GM23338 (cell line): ENCODE results near the gene FRMD4A. TPM values are rescaled to one million over a fixed set of nuclear protein-coding genes. Genes with fewer than 3 reads are reported as not detected.

Experiments
- ATAC-seq: fragments of 200-7000 bp; cut with Tn5 transposase; 3 replicates; pipeline ENCODE4 v1.9.1; 2020
- DNase-seq: peaks from one replicate; pipeline ENCODE4 v3.0.0-alpha.2; 2015; ENCODE audit warnings: low spot score
- H2AFZ ChIP-seq: fragments of 200-600 bp; sonication (generic); 2 replicates; pipeline ENCODE4 v1.8.0; 2016; ENCODE audit warnings: antibody characterized with exemption, mild to moderate bottlenecking, moderate library complexity
- H3F3A ChIP-seq: fragments of 200-600 bp; sonication (generic); replicated peaks from 2 replicates; pipeline ENCODE4 v1.8.0; 2017; ENCODE audit warnings: antibody characterized with exemption, mixed run types, low read depth
- H3K27ac ChIP-seq: fragments of 200-600 bp; sonication (generic); 2 replicates; pipeline ENCODE4 v1.6.1; 2016; ENCODE audit warnings: low read depth
- H3K27me3 ChIP-seq: fragments of 200-600 bp; sonication (generic); 2 replicates; pipeline ENCODE4 v1.8.0; 2016; ENCODE audit warnings: mild to moderate bottlenecking, mixed run types, moderate library complexity; ENCODE audit not compliant: insufficient read depth
- H3K36me3 ChIP-seq: fragments of 200-600 bp; sonication (generic); 2 replicates; pipeline ENCODE4 v1.8.0; 2016; ENCODE audit warnings: mild to moderate bottlenecking; ENCODE audit not compliant: insufficient read depth
- H3K4me1 ChIP-seq: fragments of 200-600 bp; sonication (generic); 2 replicates; pipeline ENCODE4 v1.8.0; 2016; ENCODE audit warnings: mild to moderate bottlenecking, moderate library complexity; ENCODE audit not compliant: insufficient read depth
- H3K4me2 ChIP-seq: fragments of 200-600 bp; sonication (generic); 2 replicates; pipeline ENCODE4 v1.7.1; 2017; ENCODE audit warnings: mixed run types
- H3K4me3 ChIP-seq: fragments of 200-600 bp; sonication (generic); 2 replicates; pipeline ENCODE4 v1.6.1; 2016; ENCODE audit warnings: mixed run types
- H3K79me2 ChIP-seq: fragments of 200-600 bp; sonication (generic); replicated peaks from 2 replicates; pipeline ENCODE4 v1.8.0; 2017; ENCODE audit warnings: mild to moderate bottlenecking; ENCODE audit not compliant: insufficient read depth
- H3K9me2 ChIP-seq: fragments of 200-600 bp; sonication (generic); 2 replicates; pipeline ENCODE4 v1.8.0; 2017; ENCODE audit not compliant: insufficient read depth
- H4K20me1 ChIP-seq: fragments of 200-600 bp; sonication (generic); replicated peaks from 2 replicates; pipeline ENCODE4 v1.8.0; 2017; ENCODE audit warnings: mild to moderate bottlenecking; ENCODE audit not compliant: insufficient read depth
- H3K27ac Mint-ChIP-seq: 2 replicates; pipeline ENCODE4 v1.8.0; 2020; ENCODE audit warnings: inconsistent platforms, mild to moderate bottlenecking, moderate library complexity, mixed read lengths
- H3K27me3 Mint-ChIP-seq: 3 replicates; pipeline ENCODE4 v1.8.0; 2022; ENCODE audit warnings: low read depth, mild to moderate bottlenecking, moderate library complexity, mixed read lengths, inconsistent platforms; ENCODE audit not compliant: insufficient read depth, poor library complexity
- H3K36me3 Mint-ChIP-seq: 3 replicates; pipeline ENCODE4 v1.8.0; 2021; ENCODE audit warnings: low read depth, mild to moderate bottlenecking, inconsistent platforms, moderate library complexity, mixed read lengths
- H3K4me1 Mint-ChIP-seq: 3 replicates; pipeline ENCODE4 v1.8.0; 2020; ENCODE audit warnings: mild to moderate bottlenecking, inconsistent platforms, mixed read lengths
- H3K4me3 Mint-ChIP-seq: 3 replicates; pipeline ENCODE4 v1.8.0; 2021; ENCODE audit warnings: moderate library complexity, mild to moderate bottlenecking, inconsistent platforms, mixed read lengths
- H3K9me3 Mint-ChIP-seq: 3 replicates; pipeline ENCODE4 v1.8.0; 2020; ENCODE audit warnings: moderate library complexity, mild to moderate bottlenecking, inconsistent platforms, mixed read lengths
- CREB1 ChIP-seq: fragments of 250-450 bp; sonication (Bioruptor Pico); IDR thresholded peaks from 2 replicates; pipeline ENCODE4 v1.5.0; 2020; ENCODE audit warnings: low read depth, mild to moderate bottlenecking, moderate library complexity
- ETS1 ChIP-seq: IDR thresholded peaks from 2 replicates; pipeline ENCODE4 v1.6.1; 2016; ENCODE audit warnings: antibody characterized with exemption
- EZH2 ChIP-seq: fragments of 200-600 bp; sonication (generic); IDR thresholded peaks from one replicate; pipeline ENCODE4 v1.8.0; 2017; ENCODE audit warnings: antibody characterized with exemption, mild to moderate bottlenecking, low read depth; ENCODE audit not compliant: unreplicated experiment
- EZH2phosphoT487 ChIP-seq: fragments of 200-600 bp; sonication (generic); IDR thresholded peaks from one replicate; pipeline ENCODE4 v1.8.1; 2018; ENCODE audit warnings: antibody characterized with exemption; ENCODE audit not compliant: unreplicated experiment
- JUNB ChIP-seq: IDR thresholded peaks from one replicate; pipeline ENCODE4 v1.6.1; 2016; ENCODE audit warnings: antibody characterized with exemption; ENCODE audit not compliant: unreplicated experiment
- NANOG ChIP-seq: IDR thresholded peaks from 2 replicates; pipeline ENCODE4 v1.6.1; 2016; ENCODE audit warnings: antibody characterized with exemption, borderline replicate concordance
- POLR2AphosphoS5 ChIP-seq: IDR thresholded peaks from 2 replicates; pipeline ENCODE4 v1.6.1; 2016; ENCODE audit warnings: antibody characterized with exemption, low read depth
- REST ChIP-seq: IDR thresholded peaks from one replicate; pipeline ENCODE4 v1.6.1; 2018; ENCODE audit warnings: antibody characterized with exemption; ENCODE audit not compliant: unreplicated experiment
- STAT1 ChIP-seq: IDR thresholded peaks from one replicate; pipeline ENCODE4 v1.6.1; 2016; ENCODE audit warnings: antibody characterized with exemption; ENCODE audit not compliant: unreplicated experiment
- ZNF114 ChIP-seq: fragments of 250-450 bp; sonication (Bioruptor Pico); IDR thresholded peaks from 2 replicates; pipeline ENCODE4 v1.5.0; 2020; ENCODE audit warnings: mild to moderate bottlenecking, moderate library complexity
- ZNF331 ChIP-seq: fragments of 250-450 bp; sonication (Bioruptor Pico); IDR thresholded peaks from 2 replicates; pipeline ENCODE4 v1.5.0; 2020; ENCODE audit warnings: low read depth, mild to moderate bottlenecking, moderate library complexity
- polyA plus RNA-seq: library from polyadenylated mRNA; unstranded; fragments of >200 nt; fragmentation: Nextera tagmentation; extraction: Ambion mirVana; gene quantifications from 2 replicates; pipeline ENCODE4 v1.2.1, GENCODE V29; 2016
- total RNA-seq: library from RNA; depleted of rRNA; stranded (reverse); fragments of >200 nt; shearing (Covaris generic); gene quantifications from 2 replicates; pipeline ENCODE4 v1.2.3, GENCODE V29; 2014
- TF ChIP-seq, protein P1 (sequence below): fragments of 250-450 bp; sonication (Bioruptor Pico); IDR thresholded peaks from 2 replicates; pipeline ENCODE4 v1.5.0; 2020; ENCODE audit warnings: mild to moderate bottlenecking, moderate library complexity
- TF ChIP-seq, protein P2 (sequence below), 2 experiments: fragments of 200-600 bp in 1 of 2; sonication (generic) in 1 of 2; conservative IDR thresholded peaks; 2 replicates each; pipeline versions ENCODE4 v1.5.1 to v1.6.1; 2016 to 2017; ENCODE audit warnings: antibody characterized with exemption in 2 of 2, low read depth in 2 of 2, mild to moderate bottlenecking in 2 of 2, moderate library complexity in 1 of 2

Gene FRMD4A
- total and polyA plus RNA-seq, 2 experiments from 2014 or later, result 14.0 to 20.1 TPM

DNA sequence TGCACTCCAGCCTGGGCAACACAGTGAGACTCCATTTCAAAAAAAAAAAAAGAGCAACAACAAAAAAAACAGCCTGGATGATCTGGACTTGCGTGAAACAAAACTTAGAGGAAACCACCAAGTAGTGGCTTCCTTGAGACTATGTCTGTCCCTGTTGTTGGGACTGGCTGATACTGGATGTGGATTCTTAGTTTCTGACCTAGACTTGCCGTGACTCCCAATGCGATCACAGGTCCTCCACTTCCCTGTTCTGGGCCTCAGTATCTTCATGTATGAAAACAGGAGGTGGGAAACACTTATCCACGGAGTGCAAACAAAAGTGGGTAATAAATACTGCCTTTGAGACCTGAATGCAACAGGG lies 618.3 kb downstream of the FRMD4A start:
- H3K27me3 Mint-ChIP-seq, result peaks cover 14% of the 10 kb centered on the region
- TF ChIP-seq NANOG (no peak), ZNF114 (no peak), EZH2phosphoT487 (no peak), ZNF331 (CRISPR knock-in tag) (no peak), ETS1 (no peak), JUNB (no peak), POLR2AphosphoS5 (no peak), STAT1 (no peak), CREB1 (CRISPR knock-in tag) (no peak), EZH2 (no peak), REST (no peak)
- TF ChIP-seq, protein P1, sequence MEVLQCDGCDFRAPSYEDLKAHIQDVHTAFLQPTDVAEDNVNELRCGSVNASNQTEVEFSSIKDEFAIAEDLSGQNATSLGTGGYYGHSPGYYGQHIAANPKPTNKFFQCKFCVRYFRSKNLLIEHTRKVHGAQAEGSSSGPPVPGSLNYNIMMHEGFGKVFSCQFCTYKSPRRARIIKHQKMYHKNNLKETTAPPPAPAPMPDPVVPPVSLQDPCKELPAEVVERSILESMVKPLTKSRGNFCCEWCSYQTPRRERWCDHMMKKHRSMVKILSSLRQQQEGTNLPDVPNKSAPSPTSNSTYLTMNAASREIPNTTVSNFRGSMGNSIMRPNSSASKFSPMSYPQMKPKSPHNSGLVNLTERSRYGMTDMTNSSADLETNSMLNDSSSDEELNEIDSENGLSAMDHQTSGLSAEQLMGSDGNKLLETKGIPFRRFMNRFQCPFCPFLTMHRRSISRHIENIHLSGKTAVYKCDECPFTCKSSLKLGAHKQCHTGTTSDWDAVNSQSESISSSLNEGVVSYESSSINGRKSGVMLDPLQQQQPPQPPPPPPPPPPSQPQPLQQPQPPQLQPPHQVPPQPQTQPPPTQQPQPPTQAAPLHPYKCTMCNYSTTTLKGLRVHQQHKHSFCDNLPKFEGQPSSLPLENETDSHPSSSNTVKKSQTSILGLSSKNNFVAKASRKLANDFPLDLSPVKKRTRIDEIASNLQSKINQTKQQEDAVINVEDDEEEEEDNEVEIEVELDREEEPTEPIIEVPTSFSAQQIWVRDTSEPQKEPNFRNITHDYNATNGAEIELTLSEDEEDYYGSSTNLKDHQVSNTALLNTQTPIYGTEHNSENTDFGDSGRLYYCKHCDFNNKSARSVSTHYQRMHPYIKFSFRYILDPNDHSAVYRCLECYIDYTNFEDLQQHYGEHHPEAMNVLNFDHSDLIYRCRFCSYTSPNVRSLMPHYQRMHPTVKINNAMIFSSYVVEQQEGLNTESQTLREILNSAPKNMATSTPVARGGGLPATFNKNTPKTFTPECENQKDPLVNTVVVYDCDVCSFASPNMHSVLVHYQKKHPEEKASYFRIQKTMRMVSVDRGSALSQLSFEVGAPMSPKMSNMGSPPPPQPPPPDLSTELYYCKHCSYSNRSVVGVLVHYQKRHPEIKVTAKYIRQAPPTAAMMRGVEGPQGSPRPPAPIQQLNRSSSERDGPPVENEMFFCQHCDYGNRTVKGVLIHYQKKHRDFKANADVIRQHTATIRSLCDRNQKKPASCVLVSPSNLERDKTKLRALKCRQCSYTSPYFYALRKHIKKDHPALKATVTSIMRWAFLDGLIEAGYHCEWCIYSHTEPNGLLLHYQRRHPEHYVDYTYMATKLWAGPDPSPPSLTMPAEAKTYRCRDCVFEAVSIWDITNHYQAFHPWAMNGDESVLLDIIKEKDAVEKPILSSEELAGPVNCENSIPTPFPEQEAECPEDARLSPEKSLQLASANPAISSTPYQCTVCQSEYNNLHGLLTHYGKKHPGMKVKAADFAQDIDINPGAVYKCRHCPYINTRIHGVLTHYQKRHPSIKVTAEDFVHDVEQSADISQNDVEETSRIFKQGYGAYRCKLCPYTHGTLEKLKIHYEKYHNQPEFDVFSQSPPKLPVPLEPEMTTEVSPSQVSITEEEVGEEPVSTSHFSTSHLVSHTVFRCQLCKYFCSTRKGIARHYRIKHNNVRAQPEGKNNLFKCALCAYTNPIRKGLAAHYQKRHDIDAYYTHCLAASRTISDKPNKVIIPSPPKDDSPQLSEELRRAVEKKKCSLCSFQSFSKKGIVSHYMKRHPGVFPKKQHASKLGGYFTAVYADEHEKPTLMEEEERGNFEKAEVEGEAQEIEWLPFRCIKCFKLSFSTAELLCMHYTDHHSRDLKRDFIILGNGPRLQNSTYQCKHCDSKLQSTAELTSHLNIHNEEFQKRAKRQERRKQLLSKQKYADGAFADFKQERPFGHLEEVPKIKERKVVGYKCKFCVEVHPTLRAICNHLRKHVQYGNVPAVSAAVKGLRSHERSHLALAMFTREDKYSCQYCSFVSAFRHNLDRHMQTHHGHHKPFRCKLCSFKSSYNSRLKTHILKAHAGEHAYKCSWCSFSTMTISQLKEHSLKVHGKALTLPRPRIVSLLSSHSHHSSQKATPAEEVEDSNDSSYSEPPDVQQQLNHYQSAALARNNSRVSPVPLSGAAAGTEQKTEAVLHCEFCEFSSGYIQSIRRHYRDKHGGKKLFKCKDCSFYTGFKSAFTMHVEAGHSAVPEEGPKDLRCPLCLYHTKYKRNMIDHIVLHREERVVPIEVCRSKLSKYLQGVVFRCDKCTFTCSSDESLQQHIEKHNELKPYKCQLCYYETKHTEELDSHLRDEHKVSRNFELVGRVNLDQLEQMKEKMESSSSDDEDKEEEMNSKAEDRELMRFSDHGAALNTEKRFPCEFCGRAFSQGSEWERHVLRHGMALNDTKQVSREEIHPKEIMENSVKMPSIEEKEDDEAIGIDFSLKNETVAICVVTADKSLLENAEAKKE (CRISPR knock-in tag), result no peak
- TF ChIP-seq, protein P2, sequence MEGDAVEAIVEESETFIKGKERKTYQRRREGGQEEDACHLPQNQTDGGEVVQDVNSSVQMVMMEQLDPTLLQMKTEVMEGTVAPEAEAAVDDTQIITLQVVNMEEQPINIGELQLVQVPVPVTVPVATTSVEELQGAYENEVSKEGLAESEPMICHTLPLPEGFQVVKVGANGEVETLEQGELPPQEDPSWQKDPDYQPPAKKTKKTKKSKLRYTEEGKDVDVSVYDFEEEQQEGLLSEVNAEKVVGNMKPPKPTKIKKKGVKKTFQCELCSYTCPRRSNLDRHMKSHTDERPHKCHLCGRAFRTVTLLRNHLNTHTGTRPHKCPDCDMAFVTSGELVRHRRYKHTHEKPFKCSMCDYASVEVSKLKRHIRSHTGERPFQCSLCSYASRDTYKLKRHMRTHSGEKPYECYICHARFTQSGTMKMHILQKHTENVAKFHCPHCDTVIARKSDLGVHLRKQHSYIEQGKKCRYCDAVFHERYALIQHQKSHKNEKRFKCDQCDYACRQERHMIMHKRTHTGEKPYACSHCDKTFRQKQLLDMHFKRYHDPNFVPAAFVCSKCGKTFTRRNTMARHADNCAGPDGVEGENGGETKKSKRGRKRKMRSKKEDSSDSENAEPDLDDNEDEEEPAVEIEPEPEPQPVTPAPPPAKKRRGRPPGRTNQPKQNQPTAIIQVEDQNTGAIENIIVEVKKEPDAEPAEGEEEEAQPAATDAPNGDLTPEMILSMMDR (conservative IDR thresholded peaks at IDR 0.05; ENCODE audit: low read depth in 2 of 2), result no peak
- H3K79me2 ChIP-seq, result no peaks in the 10 kb centered on the region
- no peak overlapping the region for H3K27ac ChIP-seq
- H3K9me3 Mint-ChIP-seq, result no peaks in the 10 kb centered on the region; the same call in 2 of the 3 replicates
- DNase-seq, result no peak
- no peaks in the 10 kb centered on the region for H3K27me3 ChIP-seq
- H3K4me1 Mint-ChIP-seq, result peaks cover 55% of the 10 kb centered on the region
- H3K36me3 ChIP-seq, result no peaks in the 10 kb centered on the region
- no peaks in the 10 kb centered on the region for H4K20me1 ChIP-seq
- ATAC-seq, result no peak
- no peaks in the 10 kb centered on the region for H3F3A ChIP-seq
- H3K27ac Mint-ChIP-seq, result no peak overlapping the region
- H2AFZ ChIP-seq, result no peak overlapping the region
- H3K9me2 ChIP-seq, result 0 out of 2 replicates have a peak, but pooled peaks cover 3% of the 10 kb centered on the region
- no peak overlapping the region for H3K4me3 Mint-ChIP-seq
- H3K4me1 ChIP-seq, result peaks cover 29% of the 10 kb centered on the region
- no peak overlapping the region for H3K4me3 ChIP-seq
- H3K4me2 ChIP-seq, result no peak overlapping the region
- H3K36me3 Mint-ChIP-seq, result no peaks in the 10 kb centered on the region; the same call in 2 of the 3 replicates
